ENCODE results near the gene CHST13. TPM values are rescaled to one million over a fixed set of nuclear protein-coding genes. Genes with fewer than 3 reads are reported as not detected.

The CHST13 gene
- total RNA-seq, 1 donor from 2014 or later: 0.64 TPM

DNA sequence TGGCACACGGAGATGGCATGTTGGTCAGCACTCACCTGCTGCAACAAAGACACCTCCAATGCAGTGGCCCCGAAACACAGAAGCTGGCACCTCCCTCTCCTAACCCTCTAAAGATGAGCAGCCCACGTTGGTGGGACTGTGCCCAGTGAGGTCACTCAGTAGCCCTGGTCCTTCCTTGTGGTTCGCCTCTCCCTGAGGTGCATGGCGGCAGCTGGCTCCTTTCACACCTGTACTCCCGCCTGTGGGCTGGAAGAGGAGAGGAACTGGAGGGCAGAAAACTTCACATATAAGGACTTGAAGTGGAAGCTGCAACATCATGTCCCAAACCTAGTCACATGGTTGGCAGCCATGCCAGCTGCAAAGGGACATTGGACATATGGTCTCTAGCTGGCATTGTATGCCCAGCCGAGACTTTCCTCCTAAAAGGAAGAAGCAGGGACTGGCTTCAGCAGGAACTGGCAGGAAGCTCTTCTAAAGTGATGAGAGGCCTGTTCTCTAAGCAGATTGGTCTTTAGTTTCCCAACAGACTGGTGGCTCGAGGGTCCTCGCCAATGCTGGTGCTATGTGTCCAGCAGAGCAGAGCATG lies 45.5 kb downstream of the CHST13 start:
- Histone ChIP-seq H3K4me3 (no peak overlapping the region), H3K36me3 (no peaks in the 10 kb centered on the region), H3K4me1 (no peaks in the 10 kb centered on the region), H3K27me3 (no peaks in the 10 kb centered on the region), H3K9me3 (no peaks in the 10 kb centered on the region), H3K27ac (no peak overlapping the region)
- DNase-seq (no peak), ATAC-seq (no peak)
- TF ChIP-seq, protein P1, sequence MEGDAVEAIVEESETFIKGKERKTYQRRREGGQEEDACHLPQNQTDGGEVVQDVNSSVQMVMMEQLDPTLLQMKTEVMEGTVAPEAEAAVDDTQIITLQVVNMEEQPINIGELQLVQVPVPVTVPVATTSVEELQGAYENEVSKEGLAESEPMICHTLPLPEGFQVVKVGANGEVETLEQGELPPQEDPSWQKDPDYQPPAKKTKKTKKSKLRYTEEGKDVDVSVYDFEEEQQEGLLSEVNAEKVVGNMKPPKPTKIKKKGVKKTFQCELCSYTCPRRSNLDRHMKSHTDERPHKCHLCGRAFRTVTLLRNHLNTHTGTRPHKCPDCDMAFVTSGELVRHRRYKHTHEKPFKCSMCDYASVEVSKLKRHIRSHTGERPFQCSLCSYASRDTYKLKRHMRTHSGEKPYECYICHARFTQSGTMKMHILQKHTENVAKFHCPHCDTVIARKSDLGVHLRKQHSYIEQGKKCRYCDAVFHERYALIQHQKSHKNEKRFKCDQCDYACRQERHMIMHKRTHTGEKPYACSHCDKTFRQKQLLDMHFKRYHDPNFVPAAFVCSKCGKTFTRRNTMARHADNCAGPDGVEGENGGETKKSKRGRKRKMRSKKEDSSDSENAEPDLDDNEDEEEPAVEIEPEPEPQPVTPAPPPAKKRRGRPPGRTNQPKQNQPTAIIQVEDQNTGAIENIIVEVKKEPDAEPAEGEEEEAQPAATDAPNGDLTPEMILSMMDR (IDR thresholded peaks at IDR 0.05): no peak
- intact Hi-C loops (cut with DNase I): no loop called here

DNA sequence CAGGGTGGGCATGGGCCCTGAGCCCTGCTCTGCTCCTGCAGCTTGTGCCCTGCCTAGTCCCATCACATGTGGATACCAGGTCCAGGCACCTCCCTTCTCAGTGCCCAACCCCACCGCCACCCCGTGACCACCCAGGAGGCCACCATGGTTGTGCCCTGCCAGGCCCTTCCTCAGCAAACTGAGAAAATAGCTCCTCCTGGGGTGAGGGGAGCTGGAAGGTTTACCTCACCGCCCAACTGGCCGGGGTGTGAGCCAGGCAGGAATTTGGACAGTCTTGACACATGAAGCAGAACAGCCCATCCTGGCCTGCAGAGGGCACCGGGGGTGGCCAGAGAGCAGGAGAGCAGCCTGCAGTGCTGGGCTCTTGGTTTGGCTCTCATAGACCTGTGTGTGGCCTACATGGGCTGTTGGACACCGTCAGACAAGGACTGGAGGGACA lies 46.2 kb downstream of the CHST13 start:
- TF ChIP-seq, protein P1 (IDR thresholded peaks at IDR 0.05): no peak
- Histone ChIP-seq H3K27ac (no peak overlapping the region), H3K4me3 (no peak overlapping the region), H3K9me3 (no peaks in the 10 kb centered on the region), H3K4me1 (no peaks in the 10 kb centered on the region), H3K36me3 (no peaks in the 10 kb centered on the region), H3K27me3 (no peaks in the 10 kb centered on the region)
- intact Hi-C loops (cut with DNase I): no loop called here
- DNase-seq (no peak), ATAC-seq (no peak)

DNA sequence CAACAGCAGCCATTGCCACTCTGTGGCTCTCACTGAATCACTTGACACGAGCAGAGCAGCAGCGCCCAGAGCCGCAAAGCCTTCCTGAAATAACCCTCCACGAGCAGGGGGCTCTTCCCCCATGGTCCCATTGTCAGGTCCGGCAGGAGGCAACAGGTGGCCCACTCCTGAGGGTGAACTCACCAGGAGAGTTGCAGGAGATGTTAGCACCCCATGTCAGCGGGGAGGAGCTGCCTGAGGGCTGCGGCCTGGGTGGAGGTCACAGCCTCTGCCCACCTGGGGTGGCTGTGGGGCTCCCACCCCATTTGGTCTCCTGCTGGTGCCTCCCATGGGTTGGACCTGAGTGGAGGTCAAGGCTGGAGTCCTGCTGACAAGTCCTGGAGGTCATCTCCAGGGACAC lies 47.1 kb downstream of the CHST13 start:
- no peak for DNase-seq
- Histone ChIP-seq H3K9me3 (no peaks in the 10 kb centered on the region), H3K4me1 (no peaks in the 10 kb centered on the region), H3K36me3 (no peaks in the 10 kb centered on the region), H3K27me3 (no peaks in the 10 kb centered on the region), H3K4me3 (no peak overlapping the region), H3K27ac (no peak overlapping the region)
- intact Hi-C loops (cut with DNase I): no loop called here
- no peak for ATAC-seq
- TF ChIP-seq, protein P1 (IDR thresholded peaks at IDR 0.05): no peak

DNA sequence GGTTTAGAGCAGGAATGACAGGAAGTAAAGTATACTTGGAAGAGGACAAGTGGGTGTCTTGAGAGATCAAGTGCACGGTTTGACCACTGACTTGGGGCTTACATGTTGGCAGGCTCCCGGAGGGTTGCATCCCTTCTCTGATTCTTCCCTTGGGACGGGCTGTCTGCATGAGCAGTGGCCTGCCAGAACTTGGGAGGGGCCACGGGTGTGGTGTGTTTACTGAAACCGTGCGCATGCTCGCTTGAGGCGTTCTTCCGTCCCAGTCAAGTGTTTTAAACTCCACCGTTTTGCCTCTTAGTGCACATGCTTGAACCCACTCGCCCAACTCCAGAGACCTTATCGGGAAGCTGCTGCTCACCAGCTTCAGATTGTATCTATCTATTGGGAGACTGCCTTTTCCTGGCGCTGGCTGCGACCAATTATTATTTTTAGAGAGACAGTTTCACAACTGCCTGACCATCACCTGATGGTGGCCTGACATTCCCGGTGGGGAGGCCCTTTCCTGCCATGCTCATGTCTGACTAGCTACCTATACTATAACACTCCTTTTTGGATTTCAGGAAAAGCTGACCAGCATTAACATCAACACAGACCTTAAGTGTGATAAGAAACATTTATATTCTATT lies 49.6 kb downstream of the CHST13 start:
- Histone ChIP-seq H3K27me3 (no peaks in the 10 kb centered on the region), H3K36me3 (no peaks in the 10 kb centered on the region), H3K4me3 (no peak overlapping the region), H3K4me1 (no peaks in the 10 kb centered on the region), H3K9me3 (no peaks in the 10 kb centered on the region), H3K27ac (no peak overlapping the region)
- intact Hi-C loops (cut with DNase I): no loop called here
- ATAC-seq (peak; percentile 73), DNase-seq (peak; percentile 76)
- TF ChIP-seq, protein P1 (IDR thresholded peaks at IDR 0.05): no peak

DNA sequence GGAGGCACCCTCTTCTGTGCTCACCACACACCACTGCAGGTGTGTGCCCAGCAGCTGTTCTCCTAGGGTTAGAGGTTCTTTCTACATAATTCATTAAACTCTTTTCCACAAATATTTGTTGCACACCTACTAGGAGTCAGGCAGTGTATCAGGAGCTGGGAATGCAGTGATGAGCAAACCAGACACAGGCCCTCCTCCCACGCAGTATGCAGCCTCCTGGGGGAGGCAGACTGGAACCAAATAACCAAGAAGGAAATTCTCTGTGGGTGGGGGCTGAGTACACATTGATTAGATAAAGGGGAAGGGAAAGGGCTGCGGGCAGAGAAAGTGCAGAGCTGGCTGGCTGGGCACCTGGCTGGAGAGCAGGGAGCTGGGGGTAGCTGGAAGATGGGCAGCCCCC lies 53.3 kb downstream of the CHST13 start:
- DNase-seq: no peak

More for the DNA sequence above, 53.3 kb downstream of the CHST13 start:
- Histone ChIP-seq H3K27ac (no peak overlapping the region), H3K27me3 (no peaks in the 10 kb centered on the region), H3K4me3 (no peak overlapping the region), H3K9me3 (no peaks in the 10 kb centered on the region), H3K4me1 (no peaks in the 10 kb centered on the region), H3K36me3 (no peaks in the 10 kb centered on the region)
- intact Hi-C loops (cut with DNase I): no loop called here
- TF ChIP-seq, protein P1 (IDR thresholded peaks at IDR 0.05): no peak
- ATAC-seq: no peak

Data from upper lobe of right lung (tissue), 1 donor.